A549 (cell line): ENCODE data around the gene B9D2. TPM values are rescaled to one million over a fixed set of nuclear protein-coding genes. Genes with fewer than 3 reads are reported as not detected.

Experiments used
- ATAC-seq, 2 experiments: fragments of 200-7000 bp in 1 of 2; fragments of >200 bp in 1 of 2; cut with Nextera tagmentation in 1 of 2; cut with Tn5 transposase in 1 of 2; 3 replicates each; pipeline versions ENCODE4 v1.8.0 to v1.9.1; 2018 to 2020; ENCODE audit warnings: mild to moderate bottlenecking in 1 of 2, moderate library complexity in 1 of 2
- CTCF ChIA-PET: fragments of 300-600 bp; sonication (Branson Sonifier 250); formaldehyde crosslinking; extraction: SDS; loops from one replicate; lab custom pipeline; 2021; ENCODE audit warnings: antibody characterized with exemption, inconsistent platforms; lab: Yijun Ruan, JAX
- POLR2A ChIA-PET: fragments of 350-600 bp; formaldehyde crosslinking; extraction: SDS; loops from one replicate; lab custom pipeline; 2021; ENCODE audit warnings: antibody characterized with exemption, inconsistent platforms; lab: Yijun Ruan, JAX
- DNase-seq, 2 experiments: peaks; one replicate each; pipeline versions ENCODE4 v3.0.0 to v3.0.0-alpha.2; 2011 to 2016; ENCODE audit warnings: low read depth in 1 of 2, low spot score in 1 of 2
- FAIRE-seq: peaks from 2 replicates; lab custom pipeline; 2011; peaks lifted over from hg19 to GRCh38; lab: Jason Lieb, UNC
- H3K27ac ChIP-seq, 2 experiments: fragments of >200 bp; sonication (Bioruptor Twin); formaldehyde crosslinking; 3 replicates each; pipeline ENCODE4 v1.5.1; 2016 to 2017
- H3K4me1 ChIP-seq: fragments of >200 bp; sonication (Bioruptor Twin); formaldehyde crosslinking; 3 replicates; pipeline ENCODE4 v1.6.1; 2016
- H3K4me2 ChIP-seq: fragments of >200 bp; sonication (Bioruptor Twin); formaldehyde crosslinking; 3 replicates; pipeline ENCODE4 v1.6.1; 2016
- H3K4me3 ChIP-seq: fragments of >200 bp; sonication (Bioruptor Twin); formaldehyde crosslinking; 3 replicates; pipeline ENCODE4 v1.5.1; 2016
- H3K9me3 ChIP-seq: fragments of >200 bp; sonication (Bioruptor Twin); formaldehyde crosslinking; 3 replicates; pipeline ENCODE4 v1.6.1; 2016
- ATOH8 ChIP-seq: fragments of 250-450 bp; sonication (Bioruptor Pico); IDR thresholded peaks from 2 replicates; pipeline ENCODE4 v1.5.0; 2020; ENCODE audit warnings: low read depth, mild to moderate bottlenecking, moderate library complexity
- CEBPB ChIP-seq, 2 experiments: fragments of >200 bp in 1 of 2; sonication (Bioruptor Twin) in 1 of 2; formaldehyde crosslinking in 1 of 2; IDR thresholded peaks; 2 replicates each; pipeline ENCODE4 v1.6.1; 2012 to 2016
- CTCF ChIP-seq: fragments of >200 bp; sonication (Bioruptor Twin); formaldehyde crosslinking; IDR thresholded peaks from 3 replicates; pipeline ENCODE4 v1.5.1; 2016
- EHF ChIP-seq: fragments of 250-450 bp; sonication (Bioruptor Pico); IDR thresholded peaks from 2 replicates; pipeline ENCODE4 v1.5.0; 2020; ENCODE audit warnings: mild to moderate bottlenecking
- EHMT2 ChIP-seq: fragments of 200-600 bp; sonication (generic); IDR thresholded peaks from 2 replicates; pipeline ENCODE4 v1.6.1; 2016; ENCODE audit warnings: antibody characterized with exemption, low read depth, mild to moderate bottlenecking, moderate library complexity
- EP300 ChIP-seq, 2 experiments: fragments of >200 bp; sonication (Bioruptor Twin); formaldehyde crosslinking; IDR thresholded peaks; 2 replicates in 1 of 2; 3 replicates in 1 of 2; pipeline ENCODE4 v1.6.1; 2016 to 2017
- ESRRA ChIP-seq: fragments of 150-350 bp; IDR thresholded peaks from 2 replicates; pipeline ENCODE4 v1.6.1; 2014; ENCODE audit warnings: mild to moderate bottlenecking, low read length, borderline replicate concordance
- FOSB ChIP-seq: fragments of 250-450 bp; sonication (Bioruptor Pico); IDR thresholded peaks from 2 replicates; pipeline ENCODE4 v1.5.0; 2020; ENCODE audit warnings: mild to moderate bottlenecking, moderate library complexity
- FOSL2 ChIP-seq, 2 experiments: fragments of 450-650 bp in 1 of 2; fragments of >200 bp in 1 of 2; sonication (Bioruptor Twin) in 1 of 2; formaldehyde crosslinking; IDR thresholded peaks; 2 replicates each; pipeline versions ENCODE4 v1.5.0 to v1.6.1; 2016 to 2020; ENCODE audit warnings: mild to moderate bottlenecking in 1 of 2, moderate library complexity in 1 of 2
- GATA3 ChIP-seq: IDR thresholded peaks from 2 replicates; pipeline ENCODE4 v1.6.1; 2012; ENCODE audit warnings: borderline replicate concordance
- HES2 ChIP-seq: fragments of >200 bp; sonication (Bioruptor Twin); formaldehyde crosslinking; IDR thresholded peaks from 2 replicates; pipeline ENCODE4 v1.6.1; 2016
- HMGXB4 ChIP-seq: fragments of 250-450 bp; sonication (Bioruptor Pico); IDR thresholded peaks from 2 replicates; pipeline ENCODE4 v1.5.0; 2021; ENCODE audit warnings: mild to moderate bottlenecking, moderate library complexity, borderline replicate concordance
- HOXA7 ChIP-seq: fragments of 250-450 bp; sonication (Bioruptor Pico); IDR thresholded peaks from 2 replicates; pipeline ENCODE4 v1.5.0; 2020; ENCODE audit warnings: mild to moderate bottlenecking, moderate library complexity
- HOXB13 ChIP-seq: fragments of 250-450 bp; sonication (Bioruptor Pico); IDR thresholded peaks from 2 replicates; pipeline ENCODE4 v1.5.0; 2020; ENCODE audit warnings: low read depth, mild to moderate bottlenecking, moderate library complexity
- HOXB5 ChIP-seq: fragments of 250-450 bp; sonication (Bioruptor Pico); IDR thresholded peaks from 2 replicates; pipeline ENCODE4 v1.5.0; 2020; ENCODE audit warnings: mild to moderate bottlenecking, moderate library complexity
- KDM1A ChIP-seq: fragments of 200-600 bp; sonication (generic); IDR thresholded peaks from 2 replicates; pipeline ENCODE4 v1.6.1; 2016; ENCODE audit warnings: low read depth, mild to moderate bottlenecking
- KDM5A ChIP-seq: fragments of 200-600 bp; sonication (generic); IDR thresholded peaks from 2 replicates; pipeline ENCODE4 v1.6.1; 2016; ENCODE audit warnings: antibody characterized with exemption, mild to moderate bottlenecking
- MAFK ChIP-seq: fragments of 450-650 bp; IDR thresholded peaks from 2 replicates; pipeline ENCODE4 v1.6.1; 2014; ENCODE audit not compliant: partially characterized antibody
- MAX ChIP-seq: IDR thresholded peaks from 2 replicates; pipeline ENCODE4 v1.6.1; 2012
- MYC ChIP-seq: IDR thresholded peaks from 2 replicates; pipeline ENCODE4 v1.6.1; 2012; ENCODE audit warnings: mild to moderate bottlenecking, inconsistent platforms, low read length, improper control_type of control experiment, borderline replicate concordance
- PBX3 ChIP-seq: IDR thresholded peaks from 2 replicates; pipeline ENCODE4 v1.6.1; 2012
- PHF8 ChIP-seq: fragments of 200-600 bp; sonication (generic); IDR thresholded peaks from 2 replicates; pipeline ENCODE4 v1.6.1; 2016; ENCODE audit warnings: low read depth, mild to moderate bottlenecking, antibody characterized with exemption, moderate library complexity, borderline replicate concordance
- POLR2A ChIP-seq: IDR thresholded peaks from 2 replicates; pipeline ENCODE4 v1.6.1; 2012; ENCODE audit warnings: mild to moderate bottlenecking, low read length
- RCOR1 ChIP-seq: fragments of 150-350 bp; IDR thresholded peaks from 2 replicates; pipeline ENCODE4 v1.6.1; 2014; ENCODE audit warnings: antibody characterized with exemption, low read length, low read depth
- TP53 ChIP-seq: fragments of 250-450 bp; sonication (Bioruptor Pico); IDR thresholded peaks from 2 replicates; pipeline ENCODE4 v1.5.0; 2021; ENCODE audit warnings: mild to moderate bottlenecking, moderate library complexity
- WGBS: methylation state at CpG from one replicate; pipeline ENCODE4 v1.1.6; 2017; ENCODE audit errors: missing lambda C conversion rate; 5-methylcytosine and 5-hydroxymethylcytosine counted together
- polyA plus RNA-seq, 4 experiments: library from polyadenylated mRNA; depleted of rRNA in 3 of 4; stranded (reverse); fragments of >200 nt; fragmentation: RNase III in 1 of 4; extraction: RNeasy Plus Mini Kit Qiagen cat#74134 plus additional on column Dnase treatment in 1 of 4; gene quantifications; 2 replicates in 3 of 4; 3 replicates in 1 of 4; pipeline ENCODE4 v1.2.3, GENCODE V29; 2011 to 2017

Gene B9D2
- polyA plus RNA-seq, 2 of the 4 experiments (the other 2 are of a cell fraction), result 19.6 to 22.5 TPM

GRCh38 chr19:41364524-41365391 lies 809 bp upstream of the B9D2 start:
- ATAC-seq, result peak in 1 of 2 experiments; percentile 5; a peak in 1 of 6 replicates
- FAIRE-seq, result peak; percentile 13

GRCh38 chr19:41363371-41363752 lies 587 bp downstream of the B9D2 start:
- peaks cover 43% of the 10 kb centered on the region for H3K4me1 ChIP-seq
- DNase-seq, result no peak
- WGBS, result 34% methylated on average over 6 of the region's 6 CpGs
- no peaks in the 10 kb centered on the region for H3K9me3 ChIP-seq
- H3K27ac ChIP-seq, result peak overlapping the region; percentile 92 to 94
- peak overlapping the region; percentile 66 for H3K4me3 ChIP-seq
- POLR2A ChIA-PET, result interaction anchor here (0.6 to 4.5 kb wide), 33 partner anchors 9 to 646 kb away, joined by 3 to 96 read pairs (median 5); partner anchors contain the start of genes ACTMAP, COQ8B, DMAC2 and ERICH4
- ATAC-seq, result no peak
- CTCF ChIA-PET, result interaction anchor here (0.6 to 13.8 kb wide), 18 partner anchors 9 to 844 kb away, joined by 3 to 197 read pairs (median 3); partner anchors contain the start of genes DMAC2, TGFB1 and TMEM91
- H3K4me2 ChIP-seq, result peak overlapping the region; percentile 82
- no peak for FAIRE-seq
- TF ChIP-seq FOSL2 (IDR thresholded peaks at IDR 0.05), result no peak
- TF ChIP-seq FOSL2 (CRISPR knock-in tag; IDR thresholded peaks at IDR 0.05), result no peak
- no peak for TF ChIP-seq CTCF
- no peak for TF ChIP-seq EP300 (IDR thresholded peaks at IDR 0.05)
- TF ChIP-seq EHMT2, result no peak
- no peak for TF ChIP-seq KDM5A
- TF ChIP-seq CEBPB (IDR thresholded peaks at IDR 0.05), result no peak
- 0 out of 2 replicates have a peak, but pooled peaks have one; percentile 57 for TF ChIP-seq TP53 (CRISPR knock-in tag)
- TF ChIP-seq MAFK, result no peak
- no peak for TF ChIP-seq PHF8
- no peak for TF ChIP-seq HOXA7 (CRISPR knock-in tag)
- TF ChIP-seq ESRRA, result no peak
- TF ChIP-seq MYC, result no peak
- TF ChIP-seq MAX, result no peak
- no peak for TF ChIP-seq HES2
- TF ChIP-seq KDM1A, result no peak
- TF ChIP-seq HOXB5 (CRISPR knock-in tag), result 0 out of 2 replicates have a peak, but pooled peaks have one; percentile 78

More at GRCh38 chr19:41364524-41365391, 809 bp upstream of the B9D2 start:
- H3K4me1 ChIP-seq, result peaks cover 51% of the 10 kb centered on the region
- POLR2A ChIA-PET, result interaction anchor here (0.5 to 4.5 kb wide), 29 partner anchors 8 to 901 kb away, joined by 3 to 96 read pairs (median 5); partner anchors contain the start of genes ACTMAP, DMAC2, HNRNPUL1 and RAB4B
- TF ChIP-seq POLR2A (0 out of 2 replicates have a peak, but pooled peaks have one; percentile 1), EHMT2 (0 out of 2 replicates have a peak, but pooled peaks have one; percentile 61), PBX3 (no peak), HOXB13 (peak; percentile 68; the same call in 1 of the 2 replicates), ATOH8 (0 out of 2 replicates have a peak, but pooled peaks have one; percentile 48), HMGXB4 (CRISPR knock-in tag) (peak; percentile 46; the same call in 1 of the 2 replicates), FOSB (CRISPR knock-in tag) (peak; percentile 34; the same call in 1 of the 2 replicates), KDM1A (0 out of 2 replicates have a peak, but pooled peaks have one; percentile 10), GATA3 (no peak), RCOR1 (no peak), EHF (CRISPR knock-in tag) (peak; percentile 60; the same call in 1 of the 2 replicates), TP53 (CRISPR knock-in tag) (0 out of 2 replicates have a peak, but pooled peaks have one; percentile 1)
- TF ChIP-seq, all 56 proteins: peak for 9
- 73% methylated on average over 14 of the region's 14 CpGs for WGBS
- Histone ChIP-seq H3K27ac (peak overlapping the region; percentile 92 to 94), H3K9me3 (no peaks in the 10 kb centered on the region), H3K4me2 (peak overlapping the region; percentile 77), H3K4me3 (peak overlapping the region; percentile 66)
- CTCF ChIA-PET, result interaction anchor here (0.6 to 13.8 kb wide), 20 partner anchors 8 to 845 kb away, joined by 3 to 197 read pairs (median 4); partner anchors contain the start of genes CCDC97, DMAC2, HNRNPUL1 and TGFB1
- DNase-seq, result no peak
